H9 (cell line): Measurements from ENCODE around the gene KCNK1. TPM values are rescaled to one million over a fixed set of nuclear protein-coding genes. Genes with fewer than 3 reads are reported as not detected.

Experiments
- DNase-seq: peaks from one replicate; pipeline ENCODE4 v3.0.0-alpha.2; 2017
- H2AFZ ChIP-seq: one replicate; pipeline ENCODE4 v1.6.1; 2013; ENCODE audit warnings: mild to moderate bottlenecking, low read length, control low read depth, moderate library complexity
- H2AK5ac ChIP-seq: 2 replicates; pipeline ENCODE4 v1.6.1; 2013; ENCODE audit warnings: low read length, control low read depth, mixed read lengths; ENCODE audit not compliant: insufficient read length
- H2BK120ac ChIP-seq: one replicate; pipeline ENCODE4 v1.6.1; 2013; ENCODE audit warnings: low read depth, mild to moderate bottlenecking, low read length, control low read depth, inconsistent platforms; ENCODE audit not compliant: poor library complexity, severe bottlenecking
- H2BK12ac ChIP-seq: 2 replicates; pipeline ENCODE4 v1.6.1; 2013; ENCODE audit warnings: low read length, control low read depth, mixed read lengths, low read depth; ENCODE audit not compliant: insufficient read length
- H2BK15ac ChIP-seq: 2 replicates; pipeline ENCODE4 v1.6.1; 2013; ENCODE audit warnings: low read depth, low read length, control low read depth
- H2BK20ac ChIP-seq: one replicate; pipeline ENCODE4 v1.6.1; 2013; ENCODE audit warnings: low read depth, mild to moderate bottlenecking, low read length, control low read depth, inconsistent platforms; ENCODE audit not compliant: poor library complexity, severe bottlenecking
- H2BK5ac ChIP-seq: 2 replicates; pipeline ENCODE4 v1.6.1; 2013; ENCODE audit warnings: low read length, control low read depth, mixed read lengths; ENCODE audit not compliant: insufficient read length
- H3K14ac ChIP-seq: 2 replicates; pipeline ENCODE4 v1.6.1; 2013; ENCODE audit warnings: low read length, control low read depth; ENCODE audit not compliant: insufficient read depth
- H3K18ac ChIP-seq: 2 replicates; pipeline ENCODE4 v1.6.1; 2013; ENCODE audit warnings: low read depth, mild to moderate bottlenecking, mixed read lengths, low read length, control low read depth; ENCODE audit not compliant: insufficient read length
- H3K23ac ChIP-seq: 2 replicates; pipeline ENCODE4 v1.6.1; 2013; ENCODE audit warnings: low read length, control low read depth, mixed read lengths, low read depth; ENCODE audit not compliant: insufficient read length
- H3K23me2 ChIP-seq: 2 replicates; pipeline ENCODE4 v1.6.1; 2013; ENCODE audit warnings: low read depth, mild to moderate bottlenecking, mixed read lengths, low read length, control low read depth; ENCODE audit not compliant: insufficient read length, poor library complexity, severe bottlenecking
- H3K27ac ChIP-seq: 2 replicates; pipeline ENCODE4 v1.5.1; 2013; ENCODE audit warnings: low read length, control low read depth, mixed read lengths, low read depth; ENCODE audit not compliant: insufficient read length
- H3K27me3 ChIP-seq: 2 replicates; pipeline ENCODE4 v1.6.1; 2013; ENCODE audit warnings: low read length, control low read depth, inconsistent platforms; ENCODE audit not compliant: insufficient read depth
- H3K4ac ChIP-seq: 2 replicates; pipeline ENCODE4 v1.6.1; 2013; ENCODE audit warnings: low read depth, mild to moderate bottlenecking, control low read depth, inconsistent platforms, low read length, moderate library complexity
- H3K4me1 ChIP-seq: 2 replicates; pipeline ENCODE4 v1.6.1; 2013; ENCODE audit warnings: low read length, control low read depth, inconsistent platforms; ENCODE audit not compliant: insufficient read depth
- H3K4me2 ChIP-seq: 2 replicates; pipeline ENCODE4 v1.6.1; 2013; ENCODE audit warnings: low read length, control low read depth, mixed read lengths; ENCODE audit not compliant: insufficient read length, insufficient read depth
- H3K56ac ChIP-seq: 2 replicates; pipeline ENCODE4 v1.6.1; 2013; ENCODE audit warnings: low read depth, mild to moderate bottlenecking, mixed read lengths, low read length, control low read depth; ENCODE audit not compliant: insufficient read length
- H3K79me1 ChIP-seq: 2 replicates; pipeline ENCODE4 v1.6.1; 2013; ENCODE audit warnings: low read depth, mild to moderate bottlenecking, moderate library complexity, low read length, control low read depth, inconsistent platforms; ENCODE audit not compliant: insufficient read depth, poor library complexity, severe bottlenecking
- H3K79me2 ChIP-seq: 2 replicates; pipeline ENCODE4 v1.6.1; 2013; ENCODE audit warnings: low read length, control low read depth, inconsistent platforms; ENCODE audit not compliant: insufficient read depth
- H3K9ac ChIP-seq: 2 replicates; pipeline ENCODE4 v1.6.1; 2013; ENCODE audit warnings: low read length, control low read depth, mixed read lengths; ENCODE audit not compliant: insufficient read length; ENCODE audit errors: extremely low read depth
- H3K9me3 ChIP-seq: one replicate; pipeline ENCODE4 v1.6.1; 2013; ENCODE audit warnings: low read depth, low read length, inconsistent platforms; ENCODE audit not compliant: control insufficient read depth
- H3T11ph ChIP-seq: one replicate; pipeline ENCODE4 v1.6.1; 2013; ENCODE audit warnings: mild to moderate bottlenecking, low read length, control low read depth, inconsistent platforms
- H4K20me1 ChIP-seq: one replicate; pipeline ENCODE4 v1.6.1; 2013; ENCODE audit not compliant: control insufficient read depth, insufficient read length, insufficient read depth
- H4K5ac ChIP-seq: 2 replicates; pipeline ENCODE4 v1.6.1; 2013; ENCODE audit warnings: low read depth, mild to moderate bottlenecking, mixed read lengths, low read length, control low read depth; ENCODE audit not compliant: insufficient read length
- H4K8ac ChIP-seq: replicated peaks from 2 replicates; pipeline ENCODE4 v1.6.1; 2013; ENCODE audit warnings: low read length, control low read depth, mixed read lengths, low read depth; ENCODE audit not compliant: insufficient read length
- H4K91ac ChIP-seq: 2 replicates; pipeline ENCODE4 v1.6.1; 2013; ENCODE audit warnings: low read depth, mild to moderate bottlenecking, moderate library complexity, mixed read lengths, low read length, control low read depth; ENCODE audit not compliant: insufficient read length
- H3K27ac Mint-ChIP-seq, 3 experiments: 2 replicates in 2 of 3; 3 replicates in 1 of 3; pipeline ENCODE4 v1.8.0; 2020 to 2021; ENCODE audit warnings: mixed read lengths in 3 of 3, mild to moderate bottlenecking in 1 of 3, moderate library complexity in 1 of 3
- H3K27me3 Mint-ChIP-seq: 2 replicates; pipeline ENCODE4 v1.8.0; 2021; ENCODE audit warnings: low read depth, mild to moderate bottlenecking, moderate library complexity, mixed read lengths
- H3K36me3 Mint-ChIP-seq, 3 experiments: 2 replicates in 2 of 3; 3 replicates in 1 of 3; pipeline ENCODE4 v1.8.0; 2020 to 2021; ENCODE audit warnings: low read depth in 3 of 3, mixed read lengths in 3 of 3; ENCODE audit not compliant: insufficient read depth in 1 of 3
- H3K4me1 Mint-ChIP-seq, 2 experiments: 2 replicates each; pipeline ENCODE4 v1.8.0; 2020; ENCODE audit warnings: mixed read lengths in 2 of 2
- H3K4me3 Mint-ChIP-seq, 2 experiments: 2 replicates in 1 of 2; 3 replicates in 1 of 2; pipeline ENCODE4 v1.8.0; 2020 to 2021; ENCODE audit warnings: mild to moderate bottlenecking in 2 of 2, mixed read lengths in 2 of 2, moderate library complexity in 1 of 2
- H3K9me3 Mint-ChIP-seq, 2 experiments: 2 replicates in 1 of 2; 3 replicates in 1 of 2; pipeline ENCODE4 v1.8.0; 2020; ENCODE audit warnings: mild to moderate bottlenecking in 2 of 2, mixed read lengths in 2 of 2, moderate library complexity in 1 of 2
- CTCF ChIP-seq: fragments of 200-600 bp; sonication (generic); conservative IDR thresholded peaks from 3 replicates; pipeline ENCODE4 v1.8.0; 2021; ENCODE audit warnings: antibody characterized with exemption, mild to moderate bottlenecking
- WGBS: extraction: QIAGEN DNeasy Blood & Tissue Kit; methylation state at CpG from one replicate; pipeline ENCODE4 v1.1.7; 2013; ENCODE audit warnings: missing lambda C conversion rate, low lambda C conversion rate, mixed read lengths; ENCODE audit not compliant: insufficient read length; ENCODE audit errors: extremely low coverage; 5-methylcytosine and 5-hydroxymethylcytosine counted together
- total RNA-seq: library from RNA; stranded (reverse); gene quantifications from 2 replicates; pipeline ENCODE4 v1.2.1, GENCODE V29; 2021

The KCNK1 gene
- total RNA-seq, 1 experiment from 2014 or later = 9.9 TPM

GRCh38 chr1:233625087-233625486 is 11.2 kb downstream of the KCNK1 start:
- Histone ChIP-seq H3K27me3 (no peaks in the 10 kb centered on the region), H3K4ac (no peak overlapping the region), H2AK5ac (no peak overlapping the region), H2BK15ac (no peak overlapping the region), H3K9ac (no peak overlapping the region), H3K23ac (no peak overlapping the region), H2BK12ac (no peak overlapping the region), H2AFZ (no peak overlapping the region), H3K4me1 (no peaks in the 10 kb centered on the region), H3K14ac (no peak overlapping the region), H3T11ph (no peak overlapping the region), H3K79me1 (no peaks in the 10 kb centered on the region), H4K91ac (no peak overlapping the region), H4K5ac (no peak overlapping the region), H3K9me3 (no peaks in the 10 kb centered on the region), H2BK120ac (no peak overlapping the region), H3K27ac (no peak overlapping the region), H3K23me2 (no peaks in the 10 kb centered on the region), H2BK5ac (no peak overlapping the region), H3K18ac (no peak overlapping the region), H3K4me2 (no peak overlapping the region), H2BK20ac (no peak overlapping the region), H4K8ac (no peak overlapping the region), H4K20me1 (peaks cover 2% of the 10 kb centered on the region), H3K56ac (no peak overlapping the region), H3K79me2 (no peaks in the 10 kb centered on the region; the same call in 1 of the 2 replicates)
- peaks cover 0 to 6% (median 4%) of the 10 kb centered on the region in 3 experiments; a peak in 4 of 7 replicates for H3K36me3 Mint-ChIP-seq
- H3K4me1 Mint-ChIP-seq = peaks cover 9 to 11% of the 10 kb centered on the region in 2 experiments
- no peak for DNase-seq
- H3K4me3 Mint-ChIP-seq = no peak overlapping the region
- H3K27ac Mint-ChIP-seq = no peak overlapping the region
- no peaks in the 10 kb centered on the region for H3K9me3 Mint-ChIP-seq
- H3K27me3 Mint-ChIP-seq = no peaks in the 10 kb centered on the region
- TF ChIP-seq CTCF = no peak
- WGBS = no CpG with 5 or more reads among the region's 2 CpGs
